HepG2 (cell line): Measurements from ENCODE around the gene IFNA1.

Source experiments
- CTCF ChIP-seq: sonication (generic); formaldehyde crosslinking; IDR thresholded peaks from 2 replicates; pipeline ENCODE4 v1.5.0; 2020; ENCODE audit warnings: mild to moderate bottlenecking, missing genetic modification reagents, moderate library complexity
- DNMT1 ChIP-seq: sonication (generic); formaldehyde crosslinking; IDR thresholded peaks from 2 replicates; pipeline ENCODE4 v1.5.1; 2020; ENCODE audit warnings: mild to moderate bottlenecking, missing genetic modification reagents
- ELF4 ChIP-seq: sonication (generic); formaldehyde crosslinking; IDR thresholded peaks from 2 replicates; pipeline ENCODE4 v1.5.0; 2020; ENCODE audit warnings: missing genetic modification reagents, mild to moderate bottlenecking, moderate library complexity, borderline replicate concordance
- HIVEP1 ChIP-seq: sonication (generic); formaldehyde crosslinking; IDR thresholded peaks from 2 replicates; pipeline ENCODE4 v1.4.0; 2020; ENCODE audit warnings: mild to moderate bottlenecking, missing genetic modification reagents
- HMG20A ChIP-seq: IDR thresholded peaks from 2 replicates; pipeline ENCODE4 v1.6.1; 2016; ENCODE audit warnings: borderline replicate concordance
- POLR2A ChIP-seq, 2 experiments: IDR thresholded peaks; 2 replicates each; pipeline ENCODE4 v1.6.1; 2011; ENCODE audit warnings: low read depth in 2 of 2, low read length in 2 of 2, mild to moderate bottlenecking in 1 of 2, moderate library complexity in 1 of 2; ENCODE audit not compliant: insufficient read depth in 1 of 2

- TF ChIP-seq DNMT1 (CRISPR knock-in tag) (no peak), HMG20A (no peak), HIVEP1 (CRISPR knock-in tag) (no peak), CTCF (CRISPR knock-in tag) (no peak), ELF4 (CRISPR knock-in tag) (no peak), POLR2A (IDR thresholded peaks at IDR 0.05; ENCODE audit: insufficient read depth in 1 of 2, low read depth in 2 of 2, low read length in 2 of 2) (no peak)
Observed at GRCh38 chr9:21465138-21465537, 24.9 kb downstream of the IFNA1 start.
